ENCODE measurements around the gene GIGYF2.
"Not testable (repeated sequence)": the region's sequence is repeated elsewhere in the genome, so short reads cannot be mapped to it uniquely, and the experiment has no call there.

GIGYF2 gene

GRCh38 chr2:232816657-232817056 lies 119.5 kb downstream of the GIGYF2 start:
- no peak for DNase-seq (ENCODE audit: low read depth in 2 of 2)

- DNase-seq (ENCODE audit: low read depth in 2 of 2): no peak
These were observed 120.6 kb downstream of the GIGYF2 start for GRCh38 chr2:232817756-232818155.

GRCh38 chr2:232829988-232830387 lies 132.9 kb downstream of the GIGYF2 start:
- no peak for DNase-seq (ENCODE audit: low read depth in 2 of 2)

GRCh38 chr2:232831496-232831895 lies 134.4 kb downstream of the GIGYF2 start:
- no peak for DNase-seq (ENCODE audit: low read depth in 2 of 2)

GRCh38 chr2:232833830-232834229 lies 136.7 kb downstream of the GIGYF2 start:
- no peak for DNase-seq (ENCODE audit: low read depth in 2 of 2)

GRCh38 chr2:232835687-232836208 lies 138.6 kb downstream of the GIGYF2 start:
- no peak for DNase-seq (ENCODE audit: low read depth in 2 of 2)

GRCh38 chr2:232836934-232837333 lies 139.8 kb downstream of the GIGYF2 start:
- no peak for DNase-seq (ENCODE audit: low read depth in 2 of 2)

- peak in 1 of 2 donors; percentile 47 for DNase-seq (ENCODE audit: low read depth in 2 of 2)
These were observed 141.3 kb downstream of the GIGYF2 start for GRCh38 chr2:232838406-232838874.

- no peak for DNase-seq (ENCODE audit: low read depth in 2 of 2)
These were observed 142.4 kb downstream of the GIGYF2 start for GRCh38 chr2:232839411-232840079.

GRCh38 chr2:232842689-232843088 lies 145.6 kb downstream of the GIGYF2 start:
- no peak for DNase-seq (ENCODE audit: low read depth in 2 of 2)

- no peak for DNase-seq (ENCODE audit: low read depth in 2 of 2)
These were observed 146.7 kb downstream of the GIGYF2 start for GRCh38 chr2:232843834-232844233.

GRCh38 chr2:232846055-232846454 lies 148.9 kb downstream of the GIGYF2 start:
- DNase-seq (ENCODE audit: low read depth in 2 of 2): no peak

- no peak for DNase-seq (ENCODE audit: low read depth in 2 of 2)
These were observed 152.9 kb downstream of the GIGYF2 start for GRCh38 chr2:232850039-232850438.

- not testable (repeated sequence) for DNase-seq (ENCODE audit: low read depth in 2 of 2)
These were observed 154.9 kb downstream of the GIGYF2 start for GRCh38 chr2:232852081-232852480.

GRCh38 chr2:232852676-232853075 lies 155.5 kb downstream of the GIGYF2 start:
- DNase-seq (ENCODE audit: low read depth in 2 of 2): no peak

- no peak for DNase-seq (ENCODE audit: low read depth in 2 of 2)
These were observed 157.0 kb downstream of the GIGYF2 start for GRCh38 chr2:232854082-232854481.

- DNase-seq (ENCODE audit: low read depth in 2 of 2): no peak
These were observed 160.0 kb downstream of the GIGYF2 start for GRCh38 chr2:232857158-232857563.

- no peak for DNase-seq (ENCODE audit: low read depth in 2 of 2)
These were observed 162.3 kb downstream of the GIGYF2 start for GRCh38 chr2:232859385-232859916.

- no peak for DNase-seq (ENCODE audit: low read depth in 2 of 2)
These were observed 163.6 kb downstream of the GIGYF2 start for GRCh38 chr2:232860593-232861241.

GRCh38 chr2:232861353-232861752 lies 164.2 kb downstream of the GIGYF2 start:
- no peak for DNase-seq (ENCODE audit: low read depth in 2 of 2)

- DNase-seq (ENCODE audit: low read depth in 2 of 2): no peak
These were observed 166.9 kb downstream of the GIGYF2 start for GRCh38 chr2:232863996-232864395.

GRCh38 chr2:232865165-232865564 lies 168.0 kb downstream of the GIGYF2 start:
- DNase-seq (ENCODE audit: low read depth in 2 of 2): no peak

GRCh38 chr2:232866104-232866503 lies 169.0 kb downstream of the GIGYF2 start:
- no peak for DNase-seq (ENCODE audit: low read depth in 2 of 2)
